Muscle layer of colon (tissue), 2 donors: ENCODE results near the gene DLG1.

ENCODE experiments used
- H3K27ac ChIP-seq: one replicate; pipeline ENCODE4 v1.7.0; 2013; ENCODE audit warnings: low read depth, mild to moderate bottlenecking, low read length, moderate library complexity
- H3K27me3 ChIP-seq, 2 donors: one replicate each; pipeline ENCODE4 v1.7.0; 2013; ENCODE audit warnings: low read length in 2 of 2, mild to moderate bottlenecking in 2 of 2; ENCODE audit not compliant: insufficient read depth in 2 of 2, control insufficient read depth in 1 of 2
- H3K36me3 ChIP-seq: one replicate; pipeline ENCODE4 v1.7.0; 2013; ENCODE audit warnings: mild to moderate bottlenecking, low read length; ENCODE audit not compliant: insufficient read depth
- H3K4me1 ChIP-seq: one replicate; pipeline ENCODE4 v1.7.0; 2013; ENCODE audit warnings: mild to moderate bottlenecking, low read length; ENCODE audit not compliant: insufficient read depth
- H3K4me3 ChIP-seq, 2 donors: one replicate each; pipeline ENCODE4 v1.7.0; 2013; ENCODE audit warnings: low read length in 2 of 2, low read depth in 1 of 2, mild to moderate bottlenecking in 1 of 2, moderate library complexity in 1 of 2
- H3K9ac ChIP-seq: one replicate; pipeline ENCODE4 v1.7.0; 2013; ENCODE audit warnings: low read length
- H3K9me3 ChIP-seq: one replicate; pipeline ENCODE4 v1.7.0; 2013; ENCODE audit warnings: mild to moderate bottlenecking, low read length
- donor health status: abdominal sarcoma.
- donor health status: Adenocarcinoma of cecum.

Gene DLG1

DNA sequence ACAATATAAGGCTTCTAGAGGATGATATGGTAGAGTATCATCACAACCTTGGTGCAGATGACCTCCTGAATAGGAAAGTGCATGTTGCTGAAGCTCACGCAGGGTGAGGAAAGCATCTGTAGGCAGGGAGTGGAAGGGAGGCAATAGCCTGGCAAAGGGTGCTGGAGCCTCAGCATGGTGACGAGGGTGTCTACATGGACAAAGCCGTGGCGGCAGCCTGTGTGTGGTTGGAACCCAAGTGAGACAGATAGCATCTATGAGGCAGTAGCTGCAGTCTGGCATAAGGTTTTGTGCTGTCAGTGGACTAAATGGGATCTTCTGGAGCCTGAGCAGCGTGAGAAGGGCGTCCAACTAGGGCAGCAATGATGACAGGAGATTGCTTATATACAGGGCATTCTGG lies 132.5 kb downstream of the DLG1 start:
- no peak overlapping the region for H3K4me3 ChIP-seq
- no peaks in the 10 kb centered on the region for H3K36me3 ChIP-seq
- no peaks in the 10 kb centered on the region for H3K27me3 ChIP-seq
- no peak overlapping the region for H3K9ac ChIP-seq
- H3K27ac ChIP-seq = no peak overlapping the region
- no peaks in the 10 kb centered on the region for H3K9me3 ChIP-seq
- H3K4me1 ChIP-seq = no peaks in the 10 kb centered on the region

DNA sequence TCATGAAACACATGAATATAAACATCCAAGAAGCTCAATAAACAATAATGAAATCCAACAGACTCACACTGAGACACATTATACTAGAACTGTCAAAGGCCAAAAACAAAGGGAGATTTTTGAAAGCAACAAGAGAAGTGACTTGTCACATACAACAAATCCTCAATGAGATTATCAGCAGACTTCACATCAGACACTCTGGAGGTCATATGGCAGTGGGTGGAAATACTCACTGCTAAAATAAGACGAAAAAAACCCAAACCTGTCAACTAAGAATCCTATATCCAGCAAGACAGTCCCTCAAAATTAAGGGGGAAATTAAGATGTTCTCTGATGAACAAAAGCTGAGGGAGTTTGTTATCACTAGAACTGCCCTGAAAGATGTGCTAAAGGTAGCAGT lies 143.4 kb downstream of the DLG1 start:
- Histone ChIP-seq H3K9ac (no peak overlapping the region), H3K27me3 (no peaks in the 10 kb centered on the region)

DNA sequence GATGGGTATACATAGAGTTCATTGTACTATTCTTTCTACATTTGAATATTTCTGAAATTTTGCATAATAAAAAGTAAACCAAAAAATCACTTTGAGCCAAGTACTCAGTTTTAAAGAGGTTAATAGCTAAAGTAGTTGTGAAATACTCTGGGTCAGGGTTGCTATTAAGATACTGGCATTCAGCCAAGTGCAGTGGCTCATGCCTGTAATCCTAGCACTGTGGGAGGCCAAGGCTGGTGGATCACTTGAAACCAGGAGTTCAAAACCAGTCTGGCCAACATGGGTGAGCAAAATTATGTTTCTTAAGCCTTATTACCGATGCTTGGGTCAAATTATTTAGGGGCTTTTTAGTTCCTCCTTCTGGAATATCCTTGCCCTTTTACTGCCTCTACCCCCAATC lies 146.8 kb downstream of the DLG1 start:
- Histone ChIP-seq H3K27ac (no peak overlapping the region), H3K9ac (no peak overlapping the region), H3K9me3 (peaks cover 4% of the 10 kb centered on the region), H3K4me3 (no peak overlapping the region), H3K36me3 (no peaks in the 10 kb centered on the region), H3K27me3 (no peaks in the 10 kb centered on the region), H3K4me1 (peaks cover 7% of the 10 kb centered on the region)

More for the DNA sequence above, 143.4 kb downstream of the DLG1 start:
- Histone ChIP-seq H3K4me3 (no peak overlapping the region), H3K9me3 (peaks cover 4% of the 10 kb centered on the region), H3K27ac (no peak overlapping the region), H3K36me3 (no peaks in the 10 kb centered on the region), H3K4me1 (peaks cover 7% of the 10 kb centered on the region)

DNA sequence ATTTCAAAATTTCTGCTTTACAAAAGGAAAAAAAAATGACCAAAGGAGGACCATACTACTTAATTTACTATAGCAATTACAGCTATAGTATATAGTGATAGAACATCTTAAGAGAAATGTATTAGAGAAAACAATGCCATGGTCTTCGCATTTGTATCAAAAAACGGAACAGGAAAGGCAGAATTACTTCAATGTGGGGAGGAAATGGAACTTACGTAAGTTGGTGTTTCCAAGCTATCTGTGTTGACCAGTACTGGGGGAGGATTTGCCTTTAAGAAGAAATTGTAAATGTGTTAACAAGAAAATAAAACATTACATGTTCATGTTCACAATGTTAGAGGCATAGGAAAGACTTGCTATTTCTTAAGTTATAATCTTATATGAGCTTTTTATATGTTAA lies 148.9 kb downstream of the DLG1 start:
- Histone ChIP-seq H3K27me3 (no peaks in the 10 kb centered on the region), H3K27ac (no peak overlapping the region), H3K9ac (no peak overlapping the region), H3K36me3 (no peaks in the 10 kb centered on the region), H3K9me3 (no peaks in the 10 kb centered on the region), H3K4me3 (no peak overlapping the region), H3K4me1 (peaks cover 7% of the 10 kb centered on the region)

DNA sequence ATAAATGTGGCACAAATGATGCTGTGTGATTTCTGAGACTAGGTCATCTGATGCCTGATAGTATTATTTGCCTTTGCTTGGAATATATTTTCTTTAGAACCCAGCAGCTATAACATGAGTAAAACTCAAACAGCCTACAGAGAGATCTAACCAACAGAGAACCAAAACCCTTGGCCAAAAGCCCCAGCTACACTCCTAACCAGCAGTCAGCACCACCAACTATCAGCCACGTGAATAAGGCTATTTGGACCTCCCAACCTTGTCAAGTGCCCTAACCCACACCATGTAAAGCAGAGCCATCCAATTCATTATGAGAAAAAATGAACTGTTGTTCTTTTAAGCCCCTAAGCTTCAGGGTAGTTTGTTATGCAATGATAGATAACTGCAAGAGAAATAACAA lies 154.2 kb downstream of the DLG1 start:
- H3K27ac ChIP-seq = no peak overlapping the region
- no peaks in the 10 kb centered on the region for H3K27me3 ChIP-seq
- no peak overlapping the region for H3K4me3 ChIP-seq
- H3K9me3 ChIP-seq = no peaks in the 10 kb centered on the region
- H3K36me3 ChIP-seq = no peaks in the 10 kb centered on the region
- H3K4me1 ChIP-seq = no peaks in the 10 kb centered on the region
- no peak overlapping the region for H3K9ac ChIP-seq

DNA sequence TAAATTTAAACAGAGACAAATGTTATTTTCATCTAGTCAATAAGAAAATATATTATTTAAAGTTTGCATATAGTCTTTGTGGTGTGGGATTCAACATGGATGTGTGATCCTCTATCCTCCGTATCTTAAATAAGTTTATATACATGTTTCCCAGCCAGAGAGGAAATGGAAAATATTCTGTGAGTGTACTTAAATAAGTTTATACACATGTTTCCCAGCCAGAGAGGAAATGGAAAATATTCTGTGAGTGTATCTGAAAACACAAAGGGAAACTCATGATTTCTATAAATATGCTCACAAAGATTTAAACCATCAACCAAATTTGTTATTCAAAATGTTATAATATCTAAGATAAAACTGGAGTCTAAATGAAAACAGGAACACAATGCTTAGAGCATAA lies 158.8 kb downstream of the DLG1 start:
- H3K27me3 ChIP-seq = no peaks in the 10 kb centered on the region
- H3K4me1 ChIP-seq = no peaks in the 10 kb centered on the region
- no peak overlapping the region for H3K9ac ChIP-seq
- no peak overlapping the region for H3K4me3 ChIP-seq
- no peak overlapping the region for H3K27ac ChIP-seq
- H3K9me3 ChIP-seq = no peaks in the 10 kb centered on the region
- H3K36me3 ChIP-seq = peaks cover 10% of the 10 kb centered on the region

DNA sequence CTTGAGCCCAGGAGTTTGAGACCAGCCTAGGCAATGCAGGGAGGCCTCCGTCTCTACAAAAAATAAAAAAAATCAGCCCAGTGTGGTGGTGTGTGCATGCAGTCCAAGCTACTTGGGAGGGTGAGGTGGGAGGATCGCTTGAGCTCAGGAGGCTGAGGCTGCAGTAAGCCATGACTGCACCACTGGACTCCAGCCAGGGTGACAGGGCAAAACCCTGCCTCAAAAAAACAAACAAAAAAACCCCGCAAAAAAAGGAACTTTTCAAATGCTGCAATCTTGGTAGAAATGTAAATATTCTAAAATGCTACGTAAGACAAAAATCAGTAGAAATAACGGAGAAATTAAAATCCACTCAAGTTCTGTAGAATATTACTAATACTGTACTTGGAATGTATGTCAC lies 160.7 kb downstream of the DLG1 start:
- no peaks in the 10 kb centered on the region for H3K27me3 ChIP-seq
- H3K4me3 ChIP-seq = no peak overlapping the region
- H3K9ac ChIP-seq = no peak overlapping the region
- no peak overlapping the region for H3K27ac ChIP-seq
- H3K9me3 ChIP-seq = no peaks in the 10 kb centered on the region
- H3K36me3 ChIP-seq = peaks cover 26% of the 10 kb centered on the region
- no peaks in the 10 kb centered on the region for H3K4me1 ChIP-seq

DNA sequence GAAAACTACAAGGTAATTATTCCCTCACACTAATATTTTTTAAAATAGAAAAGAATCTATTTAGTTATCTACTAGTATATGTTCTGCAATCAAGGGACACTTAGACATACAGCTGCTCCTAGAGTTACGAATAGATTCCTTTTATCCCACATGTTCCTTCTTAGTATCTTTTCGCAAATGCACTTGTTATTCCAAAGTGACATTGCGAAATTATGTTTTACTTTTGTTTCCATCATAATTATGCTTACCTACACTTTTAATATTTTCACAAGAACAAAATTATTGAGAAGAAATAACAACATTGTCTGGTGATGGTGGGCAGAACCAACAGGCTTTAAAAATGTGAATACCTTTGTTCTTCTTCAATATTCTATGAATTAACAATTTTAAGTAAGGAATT lies 161.7 kb downstream of the DLG1 start:
- Histone ChIP-seq H3K4me1 (no peaks in the 10 kb centered on the region), H3K27ac (no peak overlapping the region), H3K9me3 (no peaks in the 10 kb centered on the region), H3K36me3 (peaks cover 26% of the 10 kb centered on the region), H3K4me3 (no peak overlapping the region), H3K9ac (no peak overlapping the region), H3K27me3 (no peaks in the 10 kb centered on the region)

DNA sequence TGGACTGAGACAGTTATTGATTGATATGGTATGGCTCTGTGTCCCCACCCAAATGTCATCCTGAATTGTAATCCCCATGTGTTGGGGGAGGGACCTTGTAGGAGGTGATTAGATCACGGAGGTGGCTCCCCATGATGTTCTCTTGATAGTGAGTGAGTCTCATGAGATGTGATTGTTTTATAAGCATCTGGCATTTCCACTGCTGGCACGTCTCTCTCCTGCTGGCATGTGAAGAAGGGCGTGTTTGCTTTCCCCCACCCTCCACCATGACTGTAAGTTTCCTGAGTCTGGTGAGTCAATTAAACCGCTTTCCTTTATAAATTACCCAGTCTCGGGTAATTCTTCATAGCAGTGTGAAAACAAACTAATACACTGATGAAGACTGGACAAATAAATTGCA lies 163.2 kb downstream of the DLG1 start:
- H3K9ac ChIP-seq = no peak overlapping the region
- no peaks in the 10 kb centered on the region for H3K9me3 ChIP-seq
- H3K4me1 ChIP-seq = no peaks in the 10 kb centered on the region
- H3K36me3 ChIP-seq = peaks cover 26% of the 10 kb centered on the region
- no peak overlapping the region for H3K4me3 ChIP-seq
- no peaks in the 10 kb centered on the region for H3K27me3 ChIP-seq
- no peak overlapping the region for H3K27ac ChIP-seq

DNA sequence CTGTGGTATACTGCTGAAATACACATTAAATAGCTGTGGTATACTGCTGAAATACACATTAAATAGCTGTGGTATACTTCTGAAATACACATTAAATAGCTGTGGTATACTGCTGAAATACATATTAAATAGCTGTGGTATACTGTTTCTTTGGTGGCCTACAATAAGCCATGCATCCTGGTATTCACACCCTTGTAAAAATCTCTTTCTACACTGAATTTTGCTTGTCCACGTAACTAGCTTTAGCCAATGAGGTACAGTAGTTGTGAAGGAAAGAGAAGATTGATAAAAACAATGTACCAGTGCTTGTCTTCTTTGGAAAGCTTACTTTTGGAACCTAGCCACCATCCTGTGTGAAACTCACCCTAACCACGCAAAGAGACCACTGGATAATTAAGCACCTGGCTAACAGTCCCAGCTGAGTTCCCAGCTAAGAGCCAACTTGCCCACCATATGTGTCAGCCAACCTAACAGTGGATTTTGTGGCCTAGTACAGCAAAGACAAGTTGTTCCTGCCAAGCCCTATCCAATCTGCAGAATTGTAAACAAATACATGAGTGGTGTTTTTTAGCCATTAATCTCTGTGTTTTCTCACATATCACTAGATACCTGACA lies 165.4 kb downstream of the DLG1 start:
- Histone ChIP-seq H3K27ac (no peak overlapping the region), H3K9me3 (no peaks in the 10 kb centered on the region), H3K36me3 (peaks cover 26% of the 10 kb centered on the region), H3K9ac (no peak overlapping the region), H3K27me3 (no peaks in the 10 kb centered on the region), H3K4me3 (no peak overlapping the region), H3K4me1 (no peaks in the 10 kb centered on the region)

DNA sequence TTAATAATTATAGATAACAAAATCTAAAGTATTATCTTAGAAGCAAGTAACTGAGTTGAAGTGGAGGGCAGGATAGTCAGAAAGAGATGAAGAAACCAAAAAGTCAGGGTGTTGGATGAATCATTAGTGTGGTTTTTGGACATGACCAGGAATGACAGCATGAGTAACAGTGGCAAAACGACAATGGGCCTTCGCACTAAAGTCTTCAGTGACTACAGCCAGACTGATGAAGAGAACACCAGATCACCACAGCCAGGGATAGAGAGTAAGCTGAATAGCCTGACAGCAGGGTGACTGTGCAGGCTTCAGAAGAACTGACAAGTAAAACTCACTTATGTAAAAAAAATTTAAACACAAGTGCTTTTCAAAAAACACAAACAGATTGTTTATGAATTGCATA lies 172.8 kb downstream of the DLG1 start:
- H3K36me3 ChIP-seq = peaks cover 9% of the 10 kb centered on the region
- no peaks in the 10 kb centered on the region for H3K9me3 ChIP-seq
- no peaks in the 10 kb centered on the region for H3K27me3 ChIP-seq
- no peak overlapping the region for H3K27ac ChIP-seq
- no peak overlapping the region for H3K9ac ChIP-seq
- no peaks in the 10 kb centered on the region for H3K4me1 ChIP-seq
- no peak overlapping the region for H3K4me3 ChIP-seq

DNA sequence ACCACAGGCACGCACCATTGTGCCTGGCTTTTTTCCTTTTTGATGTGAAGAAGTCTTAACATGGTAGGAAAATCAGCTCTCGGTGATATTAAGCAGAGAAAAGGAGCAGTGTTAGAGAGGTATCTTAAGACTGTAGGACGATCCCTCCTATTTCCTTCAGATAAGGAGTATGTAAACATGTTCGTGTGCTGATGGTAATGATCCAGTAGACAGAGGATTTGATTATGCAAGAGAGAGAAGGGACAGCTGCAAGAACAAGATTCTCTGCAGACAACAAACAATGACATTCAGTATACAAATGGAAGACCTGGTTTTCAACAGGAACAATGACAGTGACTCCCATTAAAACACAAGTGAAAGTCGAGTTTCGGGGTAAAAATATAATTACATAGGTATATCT lies 173.7 kb downstream of the DLG1 start:
- H3K27ac ChIP-seq = no peak overlapping the region

More for the DNA sequence above, 173.7 kb downstream of the DLG1 start:
- H3K27me3 ChIP-seq = no peaks in the 10 kb centered on the region
- H3K4me3 ChIP-seq = no peak overlapping the region
- H3K4me1 ChIP-seq = no peaks in the 10 kb centered on the region
- H3K9ac ChIP-seq = no peak overlapping the region
- H3K36me3 ChIP-seq = peaks cover 9% of the 10 kb centered on the region
- H3K9me3 ChIP-seq = no peaks in the 10 kb centered on the region
